ENCODE data around the gene SEMG2.

SEMG2 gene

DNA sequence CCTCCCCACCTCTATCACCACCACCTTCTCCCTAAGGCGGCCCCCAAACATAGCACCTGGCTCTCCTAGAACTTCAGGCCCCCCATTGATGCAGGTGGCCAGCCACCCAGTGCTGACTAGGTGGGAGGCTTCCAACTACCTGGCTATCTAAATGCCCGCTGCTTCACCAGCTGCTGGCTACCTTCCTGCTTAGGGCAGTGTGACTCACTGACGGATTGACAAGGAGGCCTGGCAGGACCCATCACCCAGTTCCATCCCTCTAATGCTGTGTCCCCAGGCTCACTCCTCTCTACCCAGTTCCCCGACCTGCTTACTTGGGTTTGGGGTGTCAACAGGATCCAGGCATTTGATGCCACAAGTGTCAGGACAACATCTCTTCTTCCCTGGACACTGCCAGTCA is 32.1 kb downstream of the SEMG2 start:
- Mint-ChIP-seq H3K27me3 (peaks cover 17% of the 10 kb centered on the region), H3K27ac (no peak overlapping the region), H3K4me1 (no peaks in the 10 kb centered on the region), H3K4me3 (no peak overlapping the region), H3K9me3 (no peaks in the 10 kb centered on the region), H3K36me3 (no peaks in the 10 kb centered on the region)
- DNase-seq (ENCODE audit: low spot score in 2 of 2) (no peak), ATAC-seq (ENCODE audit: low read depth) (no peak)

DNA sequence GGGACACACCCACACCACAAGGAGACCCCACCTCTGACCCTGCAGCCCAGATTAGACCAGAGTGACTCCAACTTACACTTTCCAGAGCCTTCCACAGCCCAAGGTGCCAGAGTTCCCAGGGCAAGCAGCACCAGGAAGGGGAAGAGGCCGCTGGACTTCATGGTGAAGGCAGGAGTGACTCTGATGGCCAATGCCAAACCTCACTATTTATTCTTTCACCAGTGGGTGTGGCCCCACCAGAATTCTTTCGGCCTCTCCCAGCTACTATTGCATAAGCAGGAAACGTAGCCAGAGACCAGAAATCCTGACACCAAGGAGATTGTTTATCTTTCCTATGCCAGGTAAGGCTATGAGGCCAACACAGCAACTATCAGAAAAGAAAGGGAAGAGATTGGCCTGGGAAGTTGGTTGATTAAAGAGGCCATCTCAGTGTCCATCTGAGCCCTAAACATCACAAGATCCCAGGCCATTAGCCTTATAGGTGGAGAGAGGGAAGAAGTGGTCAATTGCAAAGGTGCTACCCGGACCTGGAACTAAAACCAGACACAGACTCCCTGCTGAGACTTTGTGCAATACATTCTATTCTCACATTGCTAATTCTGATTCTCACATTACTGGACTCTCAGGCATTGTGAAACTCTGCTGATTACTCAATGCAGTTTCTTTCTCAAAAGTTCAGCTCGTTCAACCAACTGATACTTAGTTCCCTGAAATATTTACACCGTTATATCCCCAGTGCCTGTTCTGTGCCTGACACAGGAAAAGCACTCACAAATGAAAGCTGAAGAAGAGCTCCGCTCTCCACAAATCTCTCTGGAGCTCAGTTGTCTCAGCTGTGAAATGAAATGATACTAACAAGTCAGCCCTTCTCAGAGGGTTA is 33.5 kb downstream of the SEMG2 start, which contains the start of gene SLPI:
SLPI (minus strand) TSS at position 182 of the 880 bp plus-strand sequence; CDS start at position 161, 21 bp downstream.
- peaks cover 18% of the 10 kb centered on the region for H3K27me3 Mint-ChIP-seq
- no peaks in the 10 kb centered on the region for H3K36me3 Mint-ChIP-seq
- no peaks in the 10 kb centered on the region for H3K4me1 Mint-ChIP-seq
- DNase-seq (ENCODE audit: low spot score in 2 of 2): no peak
- no peak within 1 kb of the TSS for H3K27ac Mint-ChIP-seq
- ATAC-seq (ENCODE audit: low read depth): no peak
- H3K4me3 Mint-ChIP-seq: no peak within 1 kb of the TSS
- H3K9me3 Mint-ChIP-seq: no peaks in the 10 kb centered on the region

GRCh38 chr20:45257161-45257560 is 36.0 kb downstream of the SEMG2 start:
- H3K27me3 Mint-ChIP-seq: peaks cover 20% of the 10 kb centered on the region
- H3K27ac Mint-ChIP-seq: no peak overlapping the region
- no peaks in the 10 kb centered on the region for H3K36me3 Mint-ChIP-seq
- no peak for ATAC-seq (ENCODE audit: low read depth)
- no peak for DNase-seq (ENCODE audit: low spot score in 2 of 2)
- no peak overlapping the region for H3K4me3 Mint-ChIP-seq
- H3K9me3 Mint-ChIP-seq: no peaks in the 10 kb centered on the region
- H3K4me1 Mint-ChIP-seq: no peaks in the 10 kb centered on the region

- ATAC-seq (ENCODE audit: low read depth) (no peak), DNase-seq (ENCODE audit: low spot score in 2 of 2) (no peak)
- H3K27me3 Mint-ChIP-seq: peaks cover 16% of the 10 kb centered on the region
- H3K4me1 Mint-ChIP-seq: no peaks in the 10 kb centered on the region
- H3K36me3 Mint-ChIP-seq: no peaks in the 10 kb centered on the region
- no peak overlapping the region for H3K27ac Mint-ChIP-seq
- no peak overlapping the region for H3K4me3 Mint-ChIP-seq
- H3K9me3 Mint-ChIP-seq: no peaks in the 10 kb centered on the region
Measured at GRCh38 chr20:45257711-45258110, 36.5 kb downstream of the SEMG2 start.

- no peak overlapping the region for H3K4me3 Mint-ChIP-seq
- H3K27me3 Mint-ChIP-seq: peaks cover 18% of the 10 kb centered on the region
- H3K27ac Mint-ChIP-seq: no peak overlapping the region
- H3K9me3 Mint-ChIP-seq: no peaks in the 10 kb centered on the region
- DNase-seq (ENCODE audit: low spot score in 2 of 2) (no peak), ATAC-seq (ENCODE audit: low read depth) (no peak)
- H3K4me1 Mint-ChIP-seq: no peaks in the 10 kb centered on the region
- no peaks in the 10 kb centered on the region for H3K36me3 Mint-ChIP-seq
Measured at GRCh38 chr20:45258259-45258658, 37.1 kb downstream of the SEMG2 start.

DNA sequence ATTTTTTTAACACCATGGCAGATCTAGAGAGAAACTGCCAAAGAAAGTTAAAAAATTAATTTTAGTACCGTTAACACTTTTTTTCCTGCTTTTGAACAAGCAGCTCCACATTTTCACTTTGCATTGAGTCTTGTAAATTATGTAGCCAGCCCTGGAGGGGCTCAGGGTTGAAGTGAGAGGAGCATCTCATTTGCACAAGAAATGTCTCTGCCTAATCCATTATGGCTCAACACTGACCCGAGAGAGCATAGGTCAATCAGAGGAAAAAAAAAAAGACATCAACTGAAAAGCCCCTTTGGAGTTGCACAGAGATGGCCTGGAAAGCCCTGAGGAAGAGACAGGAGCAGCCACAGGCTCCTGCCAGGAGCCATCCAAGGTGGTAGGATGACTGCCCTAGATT is 37.5 kb downstream of the SEMG2 start:
- peaks cover 16% of the 10 kb centered on the region for H3K27me3 Mint-ChIP-seq
- DNase-seq (ENCODE audit: low spot score in 2 of 2): no peak
- H3K4me3 Mint-ChIP-seq: no peak overlapping the region
- ATAC-seq (ENCODE audit: low read depth): no peak
- H3K9me3 Mint-ChIP-seq: no peaks in the 10 kb centered on the region
- no peaks in the 10 kb centered on the region for H3K4me1 Mint-ChIP-seq
- H3K36me3 Mint-ChIP-seq: no peaks in the 10 kb centered on the region
- H3K27ac Mint-ChIP-seq: no peak overlapping the region

- no peaks in the 10 kb centered on the region for H3K4me1 Mint-ChIP-seq
- no peaks in the 10 kb centered on the region for H3K9me3 Mint-ChIP-seq
- ATAC-seq (ENCODE audit: low read depth) (no peak), DNase-seq (ENCODE audit: low spot score in 2 of 2) (no peak)
- no peaks in the 10 kb centered on the region for H3K36me3 Mint-ChIP-seq
- no peak overlapping the region for H3K27ac Mint-ChIP-seq
- H3K27me3 Mint-ChIP-seq: peaks cover 15% of the 10 kb centered on the region
- H3K4me3 Mint-ChIP-seq: no peak overlapping the region
Measured at GRCh38 chr20:45263556-45264266, 42.5 kb downstream of the SEMG2 start.

- no peaks in the 10 kb centered on the region for H3K4me1 Mint-ChIP-seq
- DNase-seq (ENCODE audit: low spot score in 2 of 2) (no peak), ATAC-seq (ENCODE audit: low read depth) (no peak)
- no peak overlapping the region for H3K27ac Mint-ChIP-seq
- peaks cover 10% of the 10 kb centered on the region for H3K27me3 Mint-ChIP-seq
- H3K36me3 Mint-ChIP-seq: no peaks in the 10 kb centered on the region
- H3K9me3 Mint-ChIP-seq: no peaks in the 10 kb centered on the region
- H3K4me3 Mint-ChIP-seq: no peak overlapping the region
Measured at GRCh38 chr20:45266977-45267376, 45.8 kb downstream of the SEMG2 start.

- DNase-seq (ENCODE audit: low spot score in 2 of 2) (no peak), ATAC-seq (ENCODE audit: low read depth) (no peak)
- H3K27ac Mint-ChIP-seq: no peak overlapping the region
- peaks cover 11% of the 10 kb centered on the region for H3K27me3 Mint-ChIP-seq
- no peaks in the 10 kb centered on the region for H3K9me3 Mint-ChIP-seq
- H3K4me1 Mint-ChIP-seq: no peaks in the 10 kb centered on the region
- H3K4me3 Mint-ChIP-seq: no peak overlapping the region
- no peaks in the 10 kb centered on the region for H3K36me3 Mint-ChIP-seq
Measured at GRCh38 chr20:45268531-45268930, 47.4 kb downstream of the SEMG2 start.

DNA sequence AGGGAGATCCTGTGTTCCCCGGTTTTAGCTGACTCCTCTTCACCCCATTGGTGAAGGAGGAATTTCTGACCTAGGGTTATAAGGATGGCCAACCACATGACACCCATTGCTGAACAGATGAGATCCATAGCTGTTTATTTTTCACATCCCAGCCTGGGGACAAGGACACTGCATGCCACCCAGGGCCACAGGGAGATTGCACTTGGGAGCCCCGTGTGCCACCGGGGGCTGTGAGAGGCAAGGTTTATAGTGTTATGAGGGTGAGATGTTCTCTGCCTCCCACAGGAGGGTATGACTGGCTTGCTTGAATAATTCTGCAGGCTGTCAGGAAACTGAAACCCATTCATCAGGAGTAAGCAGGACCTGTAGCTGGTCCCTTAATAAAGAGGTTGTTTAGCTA is 47.9 kb downstream of the SEMG2 start:
- Mint-ChIP-seq H3K4me3 (no peak overlapping the region), H3K9me3 (no peaks in the 10 kb centered on the region), H3K4me1 (no peaks in the 10 kb centered on the region), H3K27ac (no peak overlapping the region), H3K36me3 (no peaks in the 10 kb centered on the region), H3K27me3 (peaks cover 12% of the 10 kb centered on the region)
- ATAC-seq (ENCODE audit: low read depth) (no peak), DNase-seq (ENCODE audit: low spot score in 2 of 2) (no peak)

GRCh38 chr20:45269754-45270270 is 48.6 kb downstream of the SEMG2 start:
- no peak overlapping the region for H3K4me3 Mint-ChIP-seq
- peaks cover 12% of the 10 kb centered on the region for H3K27me3 Mint-ChIP-seq
- ATAC-seq (ENCODE audit: low read depth): no peak
- DNase-seq (ENCODE audit: low spot score in 2 of 2): no peak
- no peak overlapping the region for H3K27ac Mint-ChIP-seq
- H3K36me3 Mint-ChIP-seq: no peaks in the 10 kb centered on the region
- no peaks in the 10 kb centered on the region for H3K9me3 Mint-ChIP-seq
- H3K4me1 Mint-ChIP-seq: no peaks in the 10 kb centered on the region

All from memory B cell (primary cell).